ENCODE measurements around the gene CASP7.

DNA sequence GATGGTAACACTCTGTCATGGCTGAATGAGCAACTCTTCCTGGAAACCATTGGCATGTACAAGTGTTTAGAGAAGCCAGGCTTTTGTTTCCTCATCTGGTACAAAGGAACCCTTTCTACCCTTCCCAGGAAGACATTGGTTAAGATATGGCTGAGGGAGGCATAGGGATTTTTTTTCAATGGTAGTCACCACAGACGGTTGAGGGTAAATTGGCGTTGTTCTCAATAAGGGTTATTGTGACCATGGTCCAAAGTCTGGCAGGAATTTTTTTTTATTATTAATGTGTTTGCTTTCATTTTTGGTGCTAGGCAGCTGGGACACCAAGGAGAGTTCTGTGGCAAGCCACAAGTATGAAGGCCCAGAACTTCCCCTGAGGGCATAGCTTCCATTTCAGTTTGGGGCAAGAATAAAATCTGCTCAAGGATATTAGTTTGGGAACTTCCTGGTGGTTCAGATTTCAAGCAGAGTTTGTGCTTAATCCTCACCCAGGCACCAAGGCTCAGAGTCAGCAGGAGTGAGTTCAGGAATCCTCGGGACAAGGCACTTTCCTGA lies 71.5 kb downstream of the CASP7 start, which contains the start of gene PLEKHS1:
- TF ChIP-seq YY1 (IDR thresholded peaks at IDR 0.05; ENCODE audit: low read depth) (no peak), TCF12 (IDR thresholded peaks at IDR 0.05; ENCODE audit: low read depth) (no peak), EP300 (IDR thresholded peaks at IDR 0.05; ENCODE audit: borderline replicate concordance) (no peak), TEAD4 (IDR thresholded peaks at IDR 0.05) (no peak), ZBTB7A (IDR thresholded peaks at IDR 0.05; ENCODE audit: low read depth) (no peak), RAD21 (IDR thresholded peaks at IDR 0.05; ENCODE audit: low read depth) (no peak), EGR1 (IDR thresholded peaks at IDR 0.05) (no peak), TAF1 (IDR thresholded peaks at IDR 0.05; ENCODE audit: low read depth) (no peak), CEBPB (IDR thresholded peaks at IDR 0.05) (no peak)
- TF ChIP-seq, protein P1, sequence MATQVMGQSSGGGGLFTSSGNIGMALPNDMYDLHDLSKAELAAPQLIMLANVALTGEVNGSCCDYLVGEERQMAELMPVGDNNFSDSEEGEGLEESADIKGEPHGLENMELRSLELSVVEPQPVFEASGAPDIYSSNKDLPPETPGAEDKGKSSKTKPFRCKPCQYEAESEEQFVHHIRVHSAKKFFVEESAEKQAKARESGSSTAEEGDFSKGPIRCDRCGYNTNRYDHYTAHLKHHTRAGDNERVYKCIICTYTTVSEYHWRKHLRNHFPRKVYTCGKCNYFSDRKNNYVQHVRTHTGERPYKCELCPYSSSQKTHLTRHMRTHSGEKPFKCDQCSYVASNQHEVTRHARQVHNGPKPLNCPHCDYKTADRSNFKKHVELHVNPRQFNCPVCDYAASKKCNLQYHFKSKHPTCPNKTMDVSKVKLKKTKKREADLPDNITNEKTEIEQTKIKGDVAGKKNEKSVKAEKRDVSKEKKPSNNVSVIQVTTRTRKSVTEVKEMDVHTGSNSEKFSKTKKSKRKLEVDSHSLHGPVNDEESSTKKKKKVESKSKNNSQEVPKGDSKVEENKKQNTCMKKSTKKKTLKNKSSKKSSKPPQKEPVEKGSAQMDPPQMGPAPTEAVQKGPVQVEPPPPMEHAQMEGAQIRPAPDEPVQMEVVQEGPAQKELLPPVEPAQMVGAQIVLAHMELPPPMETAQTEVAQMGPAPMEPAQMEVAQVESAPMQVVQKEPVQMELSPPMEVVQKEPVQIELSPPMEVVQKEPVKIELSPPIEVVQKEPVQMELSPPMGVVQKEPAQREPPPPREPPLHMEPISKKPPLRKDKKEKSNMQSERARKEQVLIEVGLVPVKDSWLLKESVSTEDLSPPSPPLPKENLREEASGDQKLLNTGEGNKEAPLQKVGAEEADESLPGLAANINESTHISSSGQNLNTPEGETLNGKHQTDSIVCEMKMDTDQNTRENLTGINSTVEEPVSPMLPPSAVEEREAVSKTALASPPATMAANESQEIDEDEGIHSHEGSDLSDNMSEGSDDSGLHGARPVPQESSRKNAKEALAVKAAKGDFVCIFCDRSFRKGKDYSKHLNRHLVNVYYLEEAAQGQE (IDR thresholded peaks at IDR 0.05; ENCODE audit: low read depth) = no peak
- TF ChIP-seq, protein P2, sequence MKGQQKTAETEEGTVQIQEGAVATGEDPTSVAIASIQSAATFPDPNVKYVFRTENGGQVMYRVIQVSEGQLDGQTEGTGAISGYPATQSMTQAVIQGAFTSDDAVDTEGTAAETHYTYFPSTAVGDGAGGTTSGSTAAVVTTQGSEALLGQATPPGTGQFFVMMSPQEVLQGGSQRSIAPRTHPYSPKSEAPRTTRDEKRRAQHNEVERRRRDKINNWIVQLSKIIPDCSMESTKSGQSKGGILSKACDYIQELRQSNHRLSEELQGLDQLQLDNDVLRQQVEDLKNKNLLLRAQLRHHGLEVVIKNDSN (IDR thresholded peaks at IDR 0.05) = no peak
